GM23338 (cell line): ENCODE measurements around the gene HIC2. TPM values are rescaled to one million over a fixed set of nuclear protein-coding genes. Genes with fewer than 3 reads are reported as not detected.
A peak's percentile ranks its signal among the peaks of the same experiment; 100 is the strongest.
"Not testable (repeated sequence)": the region's sequence is repeated elsewhere in the genome, so short reads cannot be mapped to it uniquely, and the experiment has no call there.

Experiments
- ATAC-seq: fragments of 200-7000 bp; cut with Tn5 transposase; 3 replicates; pipeline ENCODE4 v1.9.1; 2020
- DNase-seq: peaks from one replicate; pipeline ENCODE4 v3.0.0-alpha.2; 2015; ENCODE audit warnings: low spot score
- H2AFZ ChIP-seq: fragments of 200-600 bp; sonication (generic); 2 replicates; pipeline ENCODE4 v1.8.0; 2016; ENCODE audit warnings: antibody characterized with exemption, mild to moderate bottlenecking, moderate library complexity
- H3F3A ChIP-seq: fragments of 200-600 bp; sonication (generic); replicated peaks from 2 replicates; pipeline ENCODE4 v1.8.0; 2017; ENCODE audit warnings: antibody characterized with exemption, mixed run types, low read depth
- H3K27ac ChIP-seq: fragments of 200-600 bp; sonication (generic); 2 replicates; pipeline ENCODE4 v1.6.1; 2016; ENCODE audit warnings: low read depth
- H3K27me3 ChIP-seq: fragments of 200-600 bp; sonication (generic); 2 replicates; pipeline ENCODE4 v1.8.0; 2016; ENCODE audit warnings: mild to moderate bottlenecking, mixed run types, moderate library complexity; ENCODE audit not compliant: insufficient read depth
- H3K36me3 ChIP-seq: fragments of 200-600 bp; sonication (generic); 2 replicates; pipeline ENCODE4 v1.8.0; 2016; ENCODE audit warnings: mild to moderate bottlenecking; ENCODE audit not compliant: insufficient read depth
- H3K4me1 ChIP-seq: fragments of 200-600 bp; sonication (generic); 2 replicates; pipeline ENCODE4 v1.8.0; 2016; ENCODE audit warnings: mild to moderate bottlenecking, moderate library complexity; ENCODE audit not compliant: insufficient read depth
- H3K4me2 ChIP-seq: fragments of 200-600 bp; sonication (generic); 2 replicates; pipeline ENCODE4 v1.7.1; 2017; ENCODE audit warnings: mixed run types
- H3K4me3 ChIP-seq: fragments of 200-600 bp; sonication (generic); 2 replicates; pipeline ENCODE4 v1.6.1; 2016; ENCODE audit warnings: mixed run types
- H3K79me2 ChIP-seq: fragments of 200-600 bp; sonication (generic); replicated peaks from 2 replicates; pipeline ENCODE4 v1.8.0; 2017; ENCODE audit warnings: mild to moderate bottlenecking; ENCODE audit not compliant: insufficient read depth
- H3K9me2 ChIP-seq: fragments of 200-600 bp; sonication (generic); 2 replicates; pipeline ENCODE4 v1.8.0; 2017; ENCODE audit not compliant: insufficient read depth
- H4K20me1 ChIP-seq: fragments of 200-600 bp; sonication (generic); replicated peaks from 2 replicates; pipeline ENCODE4 v1.8.0; 2017; ENCODE audit warnings: mild to moderate bottlenecking; ENCODE audit not compliant: insufficient read depth
- H3K27ac Mint-ChIP-seq: 2 replicates; pipeline ENCODE4 v1.8.0; 2020; ENCODE audit warnings: inconsistent platforms, mild to moderate bottlenecking, moderate library complexity, mixed read lengths
- H3K27me3 Mint-ChIP-seq: 3 replicates; pipeline ENCODE4 v1.8.0; 2022; ENCODE audit warnings: low read depth, mild to moderate bottlenecking, moderate library complexity, mixed read lengths, inconsistent platforms; ENCODE audit not compliant: insufficient read depth, poor library complexity
- H3K36me3 Mint-ChIP-seq: 3 replicates; pipeline ENCODE4 v1.8.0; 2021; ENCODE audit warnings: low read depth, mild to moderate bottlenecking, inconsistent platforms, moderate library complexity, mixed read lengths
- H3K4me1 Mint-ChIP-seq: 3 replicates; pipeline ENCODE4 v1.8.0; 2020; ENCODE audit warnings: mild to moderate bottlenecking, inconsistent platforms, mixed read lengths
- H3K4me3 Mint-ChIP-seq: 3 replicates; pipeline ENCODE4 v1.8.0; 2021; ENCODE audit warnings: moderate library complexity, mild to moderate bottlenecking, inconsistent platforms, mixed read lengths
- H3K9me3 Mint-ChIP-seq: 3 replicates; pipeline ENCODE4 v1.8.0; 2020; ENCODE audit warnings: moderate library complexity, mild to moderate bottlenecking, inconsistent platforms, mixed read lengths
- long read RNA-seq: library from polyadenylated mRNA; unstranded; transcript quantifications from one replicate; pipeline ENCODE4 v2.0.0, GENCODE V29; 2020; ENCODE audit not compliant: unreplicated experiment
- polyA plus RNA-seq: library from polyadenylated mRNA; unstranded; fragments of >200 nt; fragmentation: Nextera tagmentation; extraction: Ambion mirVana; gene quantifications from 2 replicates; pipeline ENCODE4 v1.2.1, GENCODE V29; 2016
- total RNA-seq: library from RNA; depleted of rRNA; stranded (reverse); fragments of >200 nt; shearing (Covaris generic); gene quantifications from 2 replicates; pipeline ENCODE4 v1.2.3, GENCODE V29; 2014; rRNA removed

Gene HIC2
- total RNA-seq (28.0 and 34.0 TPM in 2 replicates), polyA plus RNA-seq (7.7 and 8.0 TPM in 2 replicates)
- long read RNA-seq, partial matches to known transcripts: 0 of 1 reads
- long read RNA-seq, other reads (novel, unspliced or antisense): 1 of 1 reads

GRCh38 chr22:21417227-21417746 is at the start of gene HIC2:
HIC2 (plus strand) TSS chr22:21417371; CDS start chr22:21442832, 25,461 bp downstream.
- H3K27ac Mint-ChIP-seq, H3K27me3 Mint-ChIP-seq, H3K9me2 ChIP-seq, H3K36me3 Mint-ChIP-seq, H3K4me1 Mint-ChIP-seq, H3K27ac ChIP-seq, H3K4me1 ChIP-seq, H3K79me2 ChIP-seq, H3K27me3 ChIP-seq, H3K36me3 ChIP-seq, H2AFZ ChIP-seq, DNase-seq, H4K20me1 ChIP-seq, H3F3A ChIP-seq, H3K9me3 Mint-ChIP-seq: not testable (repeated sequence)
- H3K4me2 ChIP-seq: peak within 1 kb of the TSS; percentile 75
- ATAC-seq: peak; percentile 33
- peak within 1 kb of the TSS; percentile 53; the same call in 1 of the 2 replicates for H3K4me3 ChIP-seq
- H3K4me3 Mint-ChIP-seq: peak within 1 kb of the TSS; percentile 63; the same call in 2 of the 3 replicates

GRCh38 chr22:21368603-21369310 is 48.4 kb upstream of the HIC2 start:
- not testable (repeated sequence) for H3K79me2 ChIP-seq, H3K4me1 Mint-ChIP-seq, H3K4me1 ChIP-seq, H3K36me3 Mint-ChIP-seq, H3K27me3 Mint-ChIP-seq, H3K27ac ChIP-seq, H2AFZ ChIP-seq, H3K4me3 ChIP-seq, H3K27ac Mint-ChIP-seq, H3K36me3 ChIP-seq, H3F3A ChIP-seq, DNase-seq, ATAC-seq, H3K27me3 ChIP-seq, H3K4me3 Mint-ChIP-seq, H3K9me2 ChIP-seq, H3K4me2 ChIP-seq, H3K9me3 Mint-ChIP-seq, H4K20me1 ChIP-seq

GRCh38 chr22:21375880-21376279 is 41.3 kb upstream of the HIC2 start:
- H3K27me3 Mint-ChIP-seq, H3K4me2 ChIP-seq, H3K36me3 Mint-ChIP-seq, H3K27ac ChIP-seq, H3K27ac Mint-ChIP-seq, H3F3A ChIP-seq, H3K27me3 ChIP-seq, H3K36me3 ChIP-seq, H2AFZ ChIP-seq, H3K4me1 Mint-ChIP-seq, DNase-seq, H3K4me3 Mint-ChIP-seq, H3K79me2 ChIP-seq, H3K9me2 ChIP-seq, H4K20me1 ChIP-seq, H3K4me1 ChIP-seq, H3K4me3 ChIP-seq, H3K9me3 Mint-ChIP-seq: not testable (repeated sequence)
- peak; percentile 76 for ATAC-seq

- H3K27me3 ChIP-seq, H3K4me3 Mint-ChIP-seq, H3K36me3 Mint-ChIP-seq, H3K4me1 Mint-ChIP-seq, H3K27me3 Mint-ChIP-seq, H3K4me3 ChIP-seq, H3K9me3 Mint-ChIP-seq, H4K20me1 ChIP-seq, H3K27ac ChIP-seq, H3K79me2 ChIP-seq, H2AFZ ChIP-seq, H3K36me3 ChIP-seq, H3K4me2 ChIP-seq, H3K9me2 ChIP-seq, H3K27ac Mint-ChIP-seq, H3K4me1 ChIP-seq, H3F3A ChIP-seq, DNase-seq: not testable (repeated sequence)
- ATAC-seq: peak; percentile 81
Observed at GRCh38 chr22:21383701-21384467, 33.3 kb upstream of the HIC2 start, which contains the start of gene RIMBP3B. RIMBP3B (plus strand) TSS chr22:21383751; CDS start chr22:21383859, 108 bp downstream.

GRCh38 chr22:21384468-21385357 is 32.5 kb upstream of the HIC2 start:
- H3K27me3 ChIP-seq, H3K9me3 Mint-ChIP-seq, DNase-seq, H3K4me1 Mint-ChIP-seq, H3K36me3 Mint-ChIP-seq, H3K36me3 ChIP-seq, H3K9me2 ChIP-seq, H3K79me2 ChIP-seq, H3K4me2 ChIP-seq, H3K27me3 Mint-ChIP-seq, H3K4me3 Mint-ChIP-seq, H3K4me1 ChIP-seq, H3K27ac ChIP-seq, H3F3A ChIP-seq, H2AFZ ChIP-seq, H4K20me1 ChIP-seq, H3K27ac Mint-ChIP-seq, H3K4me3 ChIP-seq: not testable (repeated sequence)
- peak; percentile 52 for ATAC-seq

GRCh38 chr22:21389480-21389879 is 27.7 kb upstream of the HIC2 start:
- not testable (repeated sequence) for H3K27ac Mint-ChIP-seq, H3K4me1 ChIP-seq, H3K79me2 ChIP-seq, H3K36me3 ChIP-seq, H4K20me1 ChIP-seq, H3K36me3 Mint-ChIP-seq, H3K4me1 Mint-ChIP-seq, H3K4me3 Mint-ChIP-seq, H3K27me3 ChIP-seq, H3K27me3 Mint-ChIP-seq, H3K9me2 ChIP-seq, H3K9me3 Mint-ChIP-seq, H3K4me3 ChIP-seq, DNase-seq, H2AFZ ChIP-seq, H3F3A ChIP-seq, H3K4me2 ChIP-seq, H3K27ac ChIP-seq, ATAC-seq
